GM23338 (cell line): ENCODE results near the gene LYST. TPM values are rescaled to one million over a fixed set of nuclear protein-coding genes. Genes with fewer than 3 reads are reported as not detected.

Experiments
- ATAC-seq: fragments of 200-7000 bp; cut with Tn5 transposase; 3 replicates; pipeline ENCODE4 v1.9.1; 2020
- DNase-seq: peaks from one replicate; pipeline ENCODE4 v3.0.0-alpha.2; 2015; ENCODE audit warnings: low spot score
- H2AFZ ChIP-seq: fragments of 200-600 bp; sonication (generic); 2 replicates; pipeline ENCODE4 v1.8.0; 2016; ENCODE audit warnings: antibody characterized with exemption, mild to moderate bottlenecking, moderate library complexity
- H3F3A ChIP-seq: fragments of 200-600 bp; sonication (generic); replicated peaks from 2 replicates; pipeline ENCODE4 v1.8.0; 2017; ENCODE audit warnings: antibody characterized with exemption, mixed run types, low read depth
- H3K27ac ChIP-seq: fragments of 200-600 bp; sonication (generic); 2 replicates; pipeline ENCODE4 v1.6.1; 2016; ENCODE audit warnings: low read depth
- H3K27me3 ChIP-seq: fragments of 200-600 bp; sonication (generic); 2 replicates; pipeline ENCODE4 v1.8.0; 2016; ENCODE audit warnings: mild to moderate bottlenecking, mixed run types, moderate library complexity; ENCODE audit not compliant: insufficient read depth
- H3K36me3 ChIP-seq: fragments of 200-600 bp; sonication (generic); 2 replicates; pipeline ENCODE4 v1.8.0; 2016; ENCODE audit warnings: mild to moderate bottlenecking; ENCODE audit not compliant: insufficient read depth
- H3K4me1 ChIP-seq: fragments of 200-600 bp; sonication (generic); 2 replicates; pipeline ENCODE4 v1.8.0; 2016; ENCODE audit warnings: mild to moderate bottlenecking, moderate library complexity; ENCODE audit not compliant: insufficient read depth
- H3K4me2 ChIP-seq: fragments of 200-600 bp; sonication (generic); 2 replicates; pipeline ENCODE4 v1.7.1; 2017; ENCODE audit warnings: mixed run types
- H3K4me3 ChIP-seq: fragments of 200-600 bp; sonication (generic); 2 replicates; pipeline ENCODE4 v1.6.1; 2016; ENCODE audit warnings: mixed run types
- H3K79me2 ChIP-seq: fragments of 200-600 bp; sonication (generic); replicated peaks from 2 replicates; pipeline ENCODE4 v1.8.0; 2017; ENCODE audit warnings: mild to moderate bottlenecking; ENCODE audit not compliant: insufficient read depth
- H3K9me2 ChIP-seq: fragments of 200-600 bp; sonication (generic); 2 replicates; pipeline ENCODE4 v1.8.0; 2017; ENCODE audit not compliant: insufficient read depth
- H4K20me1 ChIP-seq: fragments of 200-600 bp; sonication (generic); replicated peaks from 2 replicates; pipeline ENCODE4 v1.8.0; 2017; ENCODE audit warnings: mild to moderate bottlenecking; ENCODE audit not compliant: insufficient read depth
- H3K27ac Mint-ChIP-seq: 2 replicates; pipeline ENCODE4 v1.8.0; 2020; ENCODE audit warnings: inconsistent platforms, mild to moderate bottlenecking, moderate library complexity, mixed read lengths
- H3K27me3 Mint-ChIP-seq: 3 replicates; pipeline ENCODE4 v1.8.0; 2022; ENCODE audit warnings: low read depth, mild to moderate bottlenecking, moderate library complexity, mixed read lengths, inconsistent platforms; ENCODE audit not compliant: insufficient read depth, poor library complexity
- H3K36me3 Mint-ChIP-seq: 3 replicates; pipeline ENCODE4 v1.8.0; 2021; ENCODE audit warnings: low read depth, mild to moderate bottlenecking, inconsistent platforms, moderate library complexity, mixed read lengths
- H3K4me1 Mint-ChIP-seq: 3 replicates; pipeline ENCODE4 v1.8.0; 2020; ENCODE audit warnings: mild to moderate bottlenecking, inconsistent platforms, mixed read lengths
- H3K4me3 Mint-ChIP-seq: 3 replicates; pipeline ENCODE4 v1.8.0; 2021; ENCODE audit warnings: moderate library complexity, mild to moderate bottlenecking, inconsistent platforms, mixed read lengths
- H3K9me3 Mint-ChIP-seq: 3 replicates; pipeline ENCODE4 v1.8.0; 2020; ENCODE audit warnings: moderate library complexity, mild to moderate bottlenecking, inconsistent platforms, mixed read lengths
- CREB1 ChIP-seq: fragments of 250-450 bp; sonication (Bioruptor Pico); IDR thresholded peaks from 2 replicates; pipeline ENCODE4 v1.5.0; 2020; ENCODE audit warnings: low read depth, mild to moderate bottlenecking, moderate library complexity
- CTCF ChIP-seq, 2 experiments: fragments of 200-600 bp in 1 of 2; sonication (generic) in 1 of 2; conservative IDR thresholded peaks; 2 replicates each; pipeline versions ENCODE4 v1.5.1 to v1.6.1; 2016 to 2017; ENCODE audit warnings: antibody characterized with exemption in 2 of 2, low read depth in 2 of 2, mild to moderate bottlenecking in 2 of 2, moderate library complexity in 1 of 2
- ETS1 ChIP-seq: IDR thresholded peaks from 2 replicates; pipeline ENCODE4 v1.6.1; 2016; ENCODE audit warnings: antibody characterized with exemption
- EZH2 ChIP-seq: fragments of 200-600 bp; sonication (generic); IDR thresholded peaks from one replicate; pipeline ENCODE4 v1.8.0; 2017; ENCODE audit warnings: antibody characterized with exemption, mild to moderate bottlenecking, low read depth; ENCODE audit not compliant: unreplicated experiment
- EZH2phosphoT487 ChIP-seq: fragments of 200-600 bp; sonication (generic); IDR thresholded peaks from one replicate; pipeline ENCODE4 v1.8.1; 2018; ENCODE audit warnings: antibody characterized with exemption; ENCODE audit not compliant: unreplicated experiment
- JUNB ChIP-seq: IDR thresholded peaks from one replicate; pipeline ENCODE4 v1.6.1; 2016; ENCODE audit warnings: antibody characterized with exemption; ENCODE audit not compliant: unreplicated experiment
- NANOG ChIP-seq: IDR thresholded peaks from 2 replicates; pipeline ENCODE4 v1.6.1; 2016; ENCODE audit warnings: antibody characterized with exemption, borderline replicate concordance
- POLR2AphosphoS5 ChIP-seq: IDR thresholded peaks from 2 replicates; pipeline ENCODE4 v1.6.1; 2016; ENCODE audit warnings: antibody characterized with exemption, low read depth
- REST ChIP-seq: IDR thresholded peaks from one replicate; pipeline ENCODE4 v1.6.1; 2018; ENCODE audit warnings: antibody characterized with exemption; ENCODE audit not compliant: unreplicated experiment
- STAT1 ChIP-seq: IDR thresholded peaks from one replicate; pipeline ENCODE4 v1.6.1; 2016; ENCODE audit warnings: antibody characterized with exemption; ENCODE audit not compliant: unreplicated experiment
- ZNF114 ChIP-seq: fragments of 250-450 bp; sonication (Bioruptor Pico); IDR thresholded peaks from 2 replicates; pipeline ENCODE4 v1.5.0; 2020; ENCODE audit warnings: mild to moderate bottlenecking, moderate library complexity
- ZNF331 ChIP-seq: fragments of 250-450 bp; sonication (Bioruptor Pico); IDR thresholded peaks from 2 replicates; pipeline ENCODE4 v1.5.0; 2020; ENCODE audit warnings: low read depth, mild to moderate bottlenecking, moderate library complexity
- ZNF462 ChIP-seq: fragments of 250-450 bp; sonication (Bioruptor Pico); IDR thresholded peaks from 2 replicates; pipeline ENCODE4 v1.5.0; 2020; ENCODE audit warnings: mild to moderate bottlenecking, moderate library complexity
- polyA plus RNA-seq: library from polyadenylated mRNA; unstranded; fragments of >200 nt; fragmentation: Nextera tagmentation; extraction: Ambion mirVana; gene quantifications from 2 replicates; pipeline ENCODE4 v1.2.1, GENCODE V29; 2016
- total RNA-seq: library from RNA; depleted of rRNA; stranded (reverse); fragments of >200 nt; shearing (Covaris generic); gene quantifications from 2 replicates; pipeline ENCODE4 v1.2.3, GENCODE V29; 2014

LYST gene
- total and polyA plus RNA-seq, 2 experiments from 2014 or later = 0.21 to 1.0 TPM

GRCh38 chr1:235892202-235892601, 25.5 kb upstream of the LYST start:
- Histone ChIP-seq H3K27ac (no peak overlapping the region), H4K20me1 (no peaks in the 10 kb centered on the region), H3K27me3 (no peaks in the 10 kb centered on the region), H3K4me1 (no peaks in the 10 kb centered on the region), H3K4me2 (no peak overlapping the region), H3K4me3 (no peak overlapping the region), H3K9me2 (no peaks in the 10 kb centered on the region), H3K36me3 (no peaks in the 10 kb centered on the region), H3K79me2 (no peaks in the 10 kb centered on the region), H3F3A (no peaks in the 10 kb centered on the region), H2AFZ (no peak overlapping the region)
- DNase-seq (no peak), ATAC-seq (no peak)
- Mint-ChIP-seq H3K4me3 (no peak overlapping the region), H3K27ac (no peak overlapping the region), H3K27me3 (peaks cover 4% of the 10 kb centered on the region), H3K36me3 (no peaks in the 10 kb centered on the region), H3K9me3 (no peaks in the 10 kb centered on the region; the same call in 2 of the 3 replicates), H3K4me1 (peaks cover 3% of the 10 kb centered on the region; the same call in 2 of the 3 replicates)
- no peak for TF ChIP-seq POLR2AphosphoS5
- no peak for TF ChIP-seq NANOG
- no peak for TF ChIP-seq REST
- TF ChIP-seq ZNF114 (CRISPR knock-in tag) = no peak
- TF ChIP-seq EZH2 = no peak
- TF ChIP-seq ETS1 = no peak
- TF ChIP-seq ZNF462 = no peak
- TF ChIP-seq JUNB = no peak
- TF ChIP-seq CREB1 (CRISPR knock-in tag) = no peak
- no peak for TF ChIP-seq EZH2phosphoT487
- no peak for TF ChIP-seq CTCF (conservative IDR thresholded peaks at IDR 0.05; ENCODE audit: low read depth in 2 of 2)
- no peak for TF ChIP-seq STAT1
- no peak for TF ChIP-seq ZNF331 (CRISPR knock-in tag)
